ENCODE data around the gene BRD8. TPM values are rescaled to one million over a fixed set of nuclear protein-coding genes. Genes with fewer than 3 reads are reported as not detected.

The BRD8 gene
- total RNA-seq, 1 experiment from 2014 or later: 92.1 TPM

DNA sequence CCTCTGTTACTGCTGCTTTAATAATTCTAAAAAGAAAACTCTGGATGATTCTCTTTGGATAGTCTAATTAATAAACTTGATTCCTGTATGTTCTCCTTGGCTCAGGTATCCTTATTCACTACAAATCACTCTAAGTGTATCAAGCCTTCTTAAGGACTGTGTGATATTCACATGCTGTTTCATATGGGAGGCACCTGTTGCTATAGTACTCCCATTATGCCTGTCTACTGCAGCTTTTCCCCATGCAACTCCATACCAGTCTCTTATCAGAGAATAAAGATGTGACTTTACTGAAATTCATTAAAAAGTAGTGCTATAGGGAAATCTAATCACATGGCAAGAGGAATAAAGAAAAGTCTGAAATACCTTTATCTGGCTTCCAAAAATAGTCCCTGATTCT, 14.7 kb downstream of the BRD8 start:
- no peak for ATAC-seq
- no peak overlapping the region for H3K27ac ChIP-seq (ENCODE audit: low read length)
- H3K36me3 ChIP-seq (ENCODE audit: control insufficient read depth, insufficient read depth, low read length): peaks cover 75% of the 10 kb centered on the region
- DNase-seq (ENCODE audit: low read depth, low spot score): no peak
- no peaks in the 10 kb centered on the region for H3K27me3 ChIP-seq (ENCODE audit: control insufficient read depth, insufficient read depth, low read length)
- no peak for TF ChIP-seq SIN3A (IDR thresholded peaks at IDR 0.05; ENCODE audit: borderline replicate concordance, insufficient read depth, low read depth, low read length)
- TF ChIP-seq POLR2AphosphoS5 (IDR thresholded peaks at IDR 0.05; ENCODE audit: low read depth, low read length): no peak
- TF ChIP-seq, protein P1, sequence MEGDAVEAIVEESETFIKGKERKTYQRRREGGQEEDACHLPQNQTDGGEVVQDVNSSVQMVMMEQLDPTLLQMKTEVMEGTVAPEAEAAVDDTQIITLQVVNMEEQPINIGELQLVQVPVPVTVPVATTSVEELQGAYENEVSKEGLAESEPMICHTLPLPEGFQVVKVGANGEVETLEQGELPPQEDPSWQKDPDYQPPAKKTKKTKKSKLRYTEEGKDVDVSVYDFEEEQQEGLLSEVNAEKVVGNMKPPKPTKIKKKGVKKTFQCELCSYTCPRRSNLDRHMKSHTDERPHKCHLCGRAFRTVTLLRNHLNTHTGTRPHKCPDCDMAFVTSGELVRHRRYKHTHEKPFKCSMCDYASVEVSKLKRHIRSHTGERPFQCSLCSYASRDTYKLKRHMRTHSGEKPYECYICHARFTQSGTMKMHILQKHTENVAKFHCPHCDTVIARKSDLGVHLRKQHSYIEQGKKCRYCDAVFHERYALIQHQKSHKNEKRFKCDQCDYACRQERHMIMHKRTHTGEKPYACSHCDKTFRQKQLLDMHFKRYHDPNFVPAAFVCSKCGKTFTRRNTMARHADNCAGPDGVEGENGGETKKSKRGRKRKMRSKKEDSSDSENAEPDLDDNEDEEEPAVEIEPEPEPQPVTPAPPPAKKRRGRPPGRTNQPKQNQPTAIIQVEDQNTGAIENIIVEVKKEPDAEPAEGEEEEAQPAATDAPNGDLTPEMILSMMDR (IDR thresholded peaks at IDR 0.05): no peak
- no peak for TF ChIP-seq TCF7L2 (IDR thresholded peaks at IDR 0.05; ENCODE audit: low read depth, low read length)
- TF ChIP-seq, protein P2, sequence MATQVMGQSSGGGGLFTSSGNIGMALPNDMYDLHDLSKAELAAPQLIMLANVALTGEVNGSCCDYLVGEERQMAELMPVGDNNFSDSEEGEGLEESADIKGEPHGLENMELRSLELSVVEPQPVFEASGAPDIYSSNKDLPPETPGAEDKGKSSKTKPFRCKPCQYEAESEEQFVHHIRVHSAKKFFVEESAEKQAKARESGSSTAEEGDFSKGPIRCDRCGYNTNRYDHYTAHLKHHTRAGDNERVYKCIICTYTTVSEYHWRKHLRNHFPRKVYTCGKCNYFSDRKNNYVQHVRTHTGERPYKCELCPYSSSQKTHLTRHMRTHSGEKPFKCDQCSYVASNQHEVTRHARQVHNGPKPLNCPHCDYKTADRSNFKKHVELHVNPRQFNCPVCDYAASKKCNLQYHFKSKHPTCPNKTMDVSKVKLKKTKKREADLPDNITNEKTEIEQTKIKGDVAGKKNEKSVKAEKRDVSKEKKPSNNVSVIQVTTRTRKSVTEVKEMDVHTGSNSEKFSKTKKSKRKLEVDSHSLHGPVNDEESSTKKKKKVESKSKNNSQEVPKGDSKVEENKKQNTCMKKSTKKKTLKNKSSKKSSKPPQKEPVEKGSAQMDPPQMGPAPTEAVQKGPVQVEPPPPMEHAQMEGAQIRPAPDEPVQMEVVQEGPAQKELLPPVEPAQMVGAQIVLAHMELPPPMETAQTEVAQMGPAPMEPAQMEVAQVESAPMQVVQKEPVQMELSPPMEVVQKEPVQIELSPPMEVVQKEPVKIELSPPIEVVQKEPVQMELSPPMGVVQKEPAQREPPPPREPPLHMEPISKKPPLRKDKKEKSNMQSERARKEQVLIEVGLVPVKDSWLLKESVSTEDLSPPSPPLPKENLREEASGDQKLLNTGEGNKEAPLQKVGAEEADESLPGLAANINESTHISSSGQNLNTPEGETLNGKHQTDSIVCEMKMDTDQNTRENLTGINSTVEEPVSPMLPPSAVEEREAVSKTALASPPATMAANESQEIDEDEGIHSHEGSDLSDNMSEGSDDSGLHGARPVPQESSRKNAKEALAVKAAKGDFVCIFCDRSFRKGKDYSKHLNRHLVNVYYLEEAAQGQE (IDR thresholded peaks at IDR 0.05; ENCODE audit: insufficient read depth in 1 of 2, low read depth in 2 of 2, low read length in 1 of 2): no peak
- H3K9me3 ChIP-seq (ENCODE audit: control insufficient read depth, insufficient read depth, low read depth, low read length): no peaks in the 10 kb centered on the region
- intact Hi-C loops (cut with micrococcal nuclease; ENCODE audit: unreplicated experiment) (no loop called here), in situ Hi-C loops (cut with HindIII; ENCODE audit: low pct_unique_long_range_greater_than_20kb, low sequenced_read_pairs) (no loop called here)
- POLR2A ChIA-PET: no interaction called here
- H3K4me1 ChIP-seq (ENCODE audit: control insufficient read depth, insufficient read depth, low read length): no peaks in the 10 kb centered on the region
- BruUV-seq (replicated peaks): no TSS peak
- CTCF ChIA-PET: interaction anchor here (1.0 kb wide), 1 partner anchor 30 kb away, joined by 3 read pairs; no protein-coding TSS in a partner anchor
- no peak overlapping the region for H3K4me3 ChIP-seq (ENCODE audit: low read depth in 2 of 2, low read length in 2 of 2)

DNA sequence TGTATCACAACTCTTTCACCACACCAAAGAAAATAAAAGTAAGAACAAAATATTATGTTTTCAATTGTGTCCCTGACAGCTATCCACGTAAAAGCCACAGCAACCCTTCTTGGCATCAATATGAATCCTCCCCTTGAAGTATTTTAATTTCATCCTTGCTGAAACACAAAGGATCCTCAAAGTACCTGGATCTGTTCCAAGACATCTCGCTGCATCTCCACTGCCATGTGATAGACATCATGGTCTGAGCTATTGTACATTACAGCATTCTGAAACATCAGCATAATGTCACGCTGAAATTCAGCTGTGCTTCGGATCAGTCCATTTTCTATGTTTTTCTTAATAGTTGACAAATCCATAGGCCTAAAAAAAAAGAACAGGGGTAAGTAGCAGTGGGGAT, 17.7 kb downstream of the BRD8 start:
- no peak for DNase-seq (ENCODE audit: low read depth, low spot score)
- no peak for ATAC-seq
- no peaks in the 10 kb centered on the region for H3K9me3 ChIP-seq (ENCODE audit: control insufficient read depth, insufficient read depth, low read depth, low read length)
- H3K4me1 ChIP-seq (ENCODE audit: control insufficient read depth, insufficient read depth, low read length): no peaks in the 10 kb centered on the region
- no peaks in the 10 kb centered on the region for H3K27me3 ChIP-seq (ENCODE audit: control insufficient read depth, insufficient read depth, low read length)
- H3K4me3 ChIP-seq (ENCODE audit: low read depth in 2 of 2, low read length in 2 of 2): no peak overlapping the region
- intact Hi-C loops (cut with micrococcal nuclease; ENCODE audit: unreplicated experiment) (no loop called here), in situ Hi-C loops (cut with HindIII; ENCODE audit: low pct_unique_long_range_greater_than_20kb, low sequenced_read_pairs) (no loop called here)
- H3K27ac ChIP-seq (ENCODE audit: low read length): no peak overlapping the region
- CTCF ChIA-PET: no interaction called here
- POLR2A ChIA-PET: no interaction called here
- TF ChIP-seq, protein P1 (IDR thresholded peaks at IDR 0.05): no peak
- TF ChIP-seq SIN3A (IDR thresholded peaks at IDR 0.05; ENCODE audit: borderline replicate concordance, insufficient read depth, low read depth, low read length): no peak
- no peak for TF ChIP-seq TCF7L2 (IDR thresholded peaks at IDR 0.05; ENCODE audit: low read depth, low read length)
- TF ChIP-seq, protein P2 (IDR thresholded peaks at IDR 0.05; ENCODE audit: insufficient read depth in 1 of 2, low read depth in 2 of 2, low read length in 1 of 2): no peak
- no peak for TF ChIP-seq POLR2AphosphoS5 (IDR thresholded peaks at IDR 0.05; ENCODE audit: low read depth, low read length)
- H3K36me3 ChIP-seq (ENCODE audit: control insufficient read depth, insufficient read depth, low read length): peaks cover 47% of the 10 kb centered on the region
- no TSS peak for BruUV-seq (replicated peaks)

All from Panc1 (cell line).